Kidney epithelial cell (primary cell): Measurements from ENCODE around the gene ESPNL. TPM values are rescaled to one million over a fixed set of nuclear protein-coding genes. Genes with fewer than 3 reads are reported as not detected.

Experiments
- DNase-seq: peaks from one replicate; pipeline ENCODE4 v3.0.0-alpha.2; 2010; ENCODE audit warnings: low read depth
- H3K27me3 ChIP-seq: 2 replicates; pipeline ENCODE4 v1.6.0; 2011; ENCODE audit warnings: low read length; ENCODE audit not compliant: control insufficient read depth, insufficient read depth
- H3K36me3 ChIP-seq: 2 replicates; pipeline ENCODE4 v1.5.1; 2011; ENCODE audit warnings: low read length; ENCODE audit not compliant: control insufficient read depth, insufficient read depth
- H3K4me3 ChIP-seq: 2 replicates; pipeline ENCODE4 v1.5.1; 2011; ENCODE audit warnings: low read depth, mild to moderate bottlenecking, control low read depth, low read length
- total RNA-seq: library from RNA; depleted of rRNA; stranded (reverse); fragments of >200 nt; gene quantifications from 2 replicates; pipeline ENCODE4 v1.2.3, GENCODE V29; 2015
- TF ChIP-seq, protein P1 (sequence below): IDR thresholded peaks from 2 replicates; pipeline ENCODE4 v1.5.1; 2011; ENCODE audit warnings: mild to moderate bottlenecking, moderate library complexity, low read length, control low read depth, inconsistent platforms; ENCODE audit not compliant: insufficient read depth, poor library complexity, severe bottlenecking

The ESPNL gene
- total RNA-seq, 1 donor from 2014 or later = 3.8 TPM

DNA sequence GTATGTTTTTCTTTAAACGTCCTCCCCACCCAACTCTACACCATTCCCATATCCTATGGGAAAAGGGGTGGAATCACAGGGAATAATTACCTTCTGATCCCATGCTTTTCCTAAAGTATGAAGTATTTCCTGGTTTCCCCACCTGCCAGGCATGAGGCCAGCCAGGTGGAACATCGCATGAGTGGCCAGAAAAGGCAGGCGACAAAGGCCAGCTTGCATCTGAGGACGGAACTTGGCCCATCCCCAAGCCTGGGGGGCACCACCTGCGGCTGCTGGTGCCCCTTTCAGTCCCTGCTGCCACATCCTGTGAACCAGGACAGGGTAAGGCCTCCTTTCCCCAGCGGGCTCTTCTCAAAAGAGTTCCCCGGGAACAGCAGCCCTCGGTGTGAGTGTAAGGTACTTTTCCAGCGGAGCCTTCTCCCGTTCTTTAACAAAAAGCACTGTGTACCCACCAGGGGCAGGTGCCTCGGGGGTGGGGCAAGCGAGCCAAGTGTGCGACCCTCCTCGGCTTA, 57.4 kb downstream of the ESPNL start:
- TF ChIP-seq, protein P1, sequence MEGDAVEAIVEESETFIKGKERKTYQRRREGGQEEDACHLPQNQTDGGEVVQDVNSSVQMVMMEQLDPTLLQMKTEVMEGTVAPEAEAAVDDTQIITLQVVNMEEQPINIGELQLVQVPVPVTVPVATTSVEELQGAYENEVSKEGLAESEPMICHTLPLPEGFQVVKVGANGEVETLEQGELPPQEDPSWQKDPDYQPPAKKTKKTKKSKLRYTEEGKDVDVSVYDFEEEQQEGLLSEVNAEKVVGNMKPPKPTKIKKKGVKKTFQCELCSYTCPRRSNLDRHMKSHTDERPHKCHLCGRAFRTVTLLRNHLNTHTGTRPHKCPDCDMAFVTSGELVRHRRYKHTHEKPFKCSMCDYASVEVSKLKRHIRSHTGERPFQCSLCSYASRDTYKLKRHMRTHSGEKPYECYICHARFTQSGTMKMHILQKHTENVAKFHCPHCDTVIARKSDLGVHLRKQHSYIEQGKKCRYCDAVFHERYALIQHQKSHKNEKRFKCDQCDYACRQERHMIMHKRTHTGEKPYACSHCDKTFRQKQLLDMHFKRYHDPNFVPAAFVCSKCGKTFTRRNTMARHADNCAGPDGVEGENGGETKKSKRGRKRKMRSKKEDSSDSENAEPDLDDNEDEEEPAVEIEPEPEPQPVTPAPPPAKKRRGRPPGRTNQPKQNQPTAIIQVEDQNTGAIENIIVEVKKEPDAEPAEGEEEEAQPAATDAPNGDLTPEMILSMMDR = no peak
- H3K36me3 ChIP-seq = no peaks in the 10 kb centered on the region
- H3K4me3 ChIP-seq = no peak overlapping the region
- no peak for DNase-seq
- H3K27me3 ChIP-seq = no peaks in the 10 kb centered on the region

DNA sequence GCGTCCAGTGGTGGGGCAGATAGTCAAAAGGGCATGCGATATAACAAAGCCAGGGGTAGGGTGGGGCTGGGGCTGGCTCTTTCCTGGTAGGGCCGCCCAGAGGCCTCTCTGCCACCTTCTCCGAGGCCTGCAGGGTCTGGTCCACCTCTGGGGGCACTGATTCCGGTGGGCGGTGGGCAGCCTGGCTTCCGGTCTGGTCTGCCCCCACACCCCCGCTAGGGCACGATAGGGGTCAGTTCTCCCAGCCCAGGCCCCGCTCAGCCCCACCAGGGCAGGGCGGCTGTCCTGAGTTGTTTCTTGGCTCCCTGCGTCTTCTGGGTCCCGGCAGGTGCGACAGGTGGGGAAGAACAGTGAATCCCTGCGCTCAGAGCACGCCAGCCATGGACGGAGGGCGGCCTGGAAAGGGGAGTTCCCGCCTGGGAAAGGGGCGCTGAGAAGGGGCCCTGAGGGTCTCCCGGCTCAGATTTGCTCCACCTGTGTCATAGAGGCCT, 57.9 kb downstream of the ESPNL start:
- TF ChIP-seq, protein P1 = no peak
- H3K27me3 ChIP-seq = no peaks in the 10 kb centered on the region
- H3K4me3 ChIP-seq = no peak overlapping the region
- no peak for DNase-seq
- no peaks in the 10 kb centered on the region for H3K36me3 ChIP-seq

GRCh38 chr2:238158509-238159070, 58.5 kb downstream of the ESPNL start, which contains the start of gene ERFE:
Gene ERFE (plus strand): TSS chr2:238158970. CDS start chr2:238159008, 38 bp downstream.
- no peaks in the 10 kb centered on the region for H3K36me3 ChIP-seq
- no peak for DNase-seq
- peak within 1 kb of the TSS; percentile 55 for H3K4me3 ChIP-seq
- TF ChIP-seq, protein P1 = peak; percentile 18
- no peaks in the 10 kb centered on the region for H3K27me3 ChIP-seq

- H3K36me3 ChIP-seq = no peaks in the 10 kb centered on the region
- TF ChIP-seq, protein P1 = no peak
- DNase-seq = no peak
- H3K27me3 ChIP-seq = no peaks in the 10 kb centered on the region
- H3K4me3 ChIP-seq = peak overlapping the region; percentile 55
Measured at GRCh38 chr2:238159071-238159539, 59.0 kb downstream of the ESPNL start.

GRCh38 chr2:238159661-238160205, 59.6 kb downstream of the ESPNL start:
- Histone ChIP-seq H3K4me3 (peak overlapping the region; percentile 55), H3K27me3 (no peaks in the 10 kb centered on the region), H3K36me3 (no peaks in the 10 kb centered on the region)
- TF ChIP-seq, protein P1 = no peak
- DNase-seq = no peak
